Lung microvascular endothelial cell (primary cell): ENCODE measurements around the gene CNTNAP5. TPM values are rescaled to one million over a fixed set of nuclear protein-coding genes. Genes with fewer than 3 reads are reported as not detected.

Experiments used
- DNase-seq, 2 donors: peaks; one replicate each; pipeline versions ENCODE4 v3.0.0 to v3.0.0-alpha.2; 2010; ENCODE audit warnings: low read depth in 2 of 2
- total RNA-seq: library from RNA; depleted of rRNA; stranded (reverse); fragments of >200 nt; gene quantifications from 2 replicates; pipeline ENCODE4 v1.2.1, GENCODE V29; 2014

CNTNAP5 gene
- total RNA-seq, 1 donor from 2014 or later, result not detected

DNA sequence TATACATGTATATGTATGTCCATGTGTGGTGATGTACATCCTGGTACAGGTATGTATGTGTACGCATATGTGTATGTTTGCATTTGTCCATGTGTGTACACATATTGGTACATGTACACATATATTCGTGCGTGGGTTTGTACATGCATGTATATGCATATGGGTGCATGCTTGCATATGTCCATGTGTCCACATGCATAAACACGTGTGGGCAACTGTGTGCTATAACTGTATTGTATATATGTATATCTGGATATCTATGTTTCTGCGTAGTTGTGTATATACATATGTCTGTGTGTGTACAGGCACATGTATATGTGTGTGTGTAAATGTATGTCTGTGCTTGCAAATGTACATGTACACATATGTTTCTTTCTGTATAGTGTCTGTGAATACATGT is 858.5 kb downstream of the CNTNAP5 start:
- DNase-seq, result no peak

GRCh38 chr2:124884315-124884714 is 859.2 kb downstream of the CNTNAP5 start:
- DNase-seq, result no peak

DNA sequence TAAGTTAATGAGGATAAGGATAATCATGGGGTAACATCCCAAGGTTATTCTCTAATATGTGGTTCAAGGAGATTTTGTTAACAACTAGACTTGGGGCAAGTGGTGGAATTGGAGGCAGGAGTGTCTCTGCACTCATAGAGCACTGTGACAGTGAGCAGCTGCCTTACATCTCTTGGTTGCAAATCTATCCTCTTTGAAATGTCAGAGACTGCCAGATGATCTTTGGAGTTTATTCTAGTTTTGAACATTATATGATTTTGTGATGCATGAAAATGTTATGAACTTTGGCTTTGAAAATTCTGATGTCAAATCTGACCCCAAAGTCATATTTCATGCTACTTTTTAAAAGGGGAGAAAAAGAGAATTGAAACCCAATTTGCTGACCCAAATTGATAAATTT is 861.1 kb downstream of the CNTNAP5 start:
- no peak for DNase-seq

DNA sequence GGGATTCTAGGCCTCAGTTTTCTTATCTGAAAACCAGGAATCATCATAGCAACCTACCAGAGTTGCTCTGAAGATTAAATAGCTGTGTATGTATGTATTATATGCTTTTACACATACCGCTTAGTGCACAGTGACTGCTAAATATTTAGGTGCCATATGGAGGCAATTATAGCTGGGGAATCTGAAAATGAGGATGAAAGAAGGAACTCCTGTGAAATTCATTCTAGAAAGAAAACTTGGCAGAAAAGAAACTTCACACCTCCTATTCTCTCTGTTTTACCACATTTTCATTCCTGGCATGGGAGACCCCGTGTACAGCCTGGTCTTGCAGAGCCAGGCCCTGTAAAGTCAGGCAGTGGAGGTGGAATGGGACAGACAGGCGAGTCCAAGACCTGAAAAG is 862.4 kb downstream of the CNTNAP5 start:
- DNase-seq, result no peak

DNA sequence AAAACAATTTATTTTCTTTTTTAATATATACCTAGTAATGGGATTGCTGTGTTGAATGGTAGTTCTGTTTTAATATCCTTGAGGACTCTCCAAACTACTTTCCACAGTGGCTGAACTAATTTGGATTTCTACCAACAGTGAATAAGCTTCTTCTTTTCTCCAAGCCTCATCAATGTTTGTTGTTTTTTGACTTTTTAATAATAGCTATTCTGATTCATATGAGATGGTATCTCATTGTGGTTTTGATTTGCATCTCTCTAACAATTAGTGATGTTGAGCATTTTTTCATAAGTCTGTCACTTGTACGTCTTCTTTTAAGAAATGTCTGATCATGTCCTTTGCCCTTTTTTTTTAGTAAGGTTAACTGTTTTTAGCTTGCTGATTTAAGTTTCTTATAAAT is 863.3 kb downstream of the CNTNAP5 start:
- DNase-seq, result no peak

GRCh38 chr2:124894199-124894598 is 869.1 kb downstream of the CNTNAP5 start:
- DNase-seq, result no peak

GRCh38 chr2:124898827-124899226 is 873.7 kb downstream of the CNTNAP5 start:
- DNase-seq, result no peak

- DNase-seq, result no peak
Observed at GRCh38 chr2:124908411-124908810, 883.3 kb downstream of the CNTNAP5 start.

GRCh38 chr2:124911560-124911959 is 886.5 kb downstream of the CNTNAP5 start:
- no peak for DNase-seq

GRCh38 chr2:124913868-124914267 is 888.8 kb downstream of the CNTNAP5 start:
- DNase-seq, result no peak

DNA sequence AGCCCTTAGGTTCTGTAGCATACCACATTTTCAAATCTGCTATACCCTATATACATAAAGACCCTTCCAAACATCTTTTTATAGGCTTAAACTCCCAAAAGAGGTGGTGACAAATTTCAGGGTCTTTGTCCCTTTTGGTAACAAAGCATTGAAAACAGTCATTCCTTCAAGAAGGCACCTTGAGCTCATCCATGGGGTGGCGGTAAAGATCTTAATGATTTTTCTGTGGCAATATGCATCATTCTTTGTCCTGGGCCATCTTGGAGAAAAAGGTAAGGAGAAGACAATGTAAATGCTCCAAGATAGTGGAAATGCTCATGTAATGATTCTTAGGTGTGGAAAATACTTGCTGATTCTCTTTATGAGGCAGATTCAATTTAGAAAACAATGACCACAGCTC is 890.5 kb downstream of the CNTNAP5 start:
- DNase-seq, result no peak

DNA sequence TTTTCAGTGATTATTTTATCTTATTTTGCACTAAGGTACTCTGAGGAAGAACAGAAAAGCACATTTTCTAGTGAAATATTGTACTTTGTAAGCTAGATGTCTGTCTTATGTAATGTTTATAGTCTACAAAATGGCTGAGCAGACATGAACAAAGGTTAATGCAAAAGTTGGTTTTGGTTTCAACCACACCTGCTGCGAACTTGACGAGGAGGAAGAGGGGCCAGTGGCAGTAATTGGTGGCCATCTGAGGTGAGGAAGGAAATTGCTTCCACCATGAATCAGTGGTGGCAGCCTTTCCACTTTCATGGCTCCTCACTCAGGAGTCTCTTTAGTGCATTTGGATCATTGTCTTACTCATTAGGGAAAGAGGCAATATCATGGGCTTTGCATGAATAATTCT is 894.2 kb downstream of the CNTNAP5 start:
- no peak for DNase-seq

DNA sequence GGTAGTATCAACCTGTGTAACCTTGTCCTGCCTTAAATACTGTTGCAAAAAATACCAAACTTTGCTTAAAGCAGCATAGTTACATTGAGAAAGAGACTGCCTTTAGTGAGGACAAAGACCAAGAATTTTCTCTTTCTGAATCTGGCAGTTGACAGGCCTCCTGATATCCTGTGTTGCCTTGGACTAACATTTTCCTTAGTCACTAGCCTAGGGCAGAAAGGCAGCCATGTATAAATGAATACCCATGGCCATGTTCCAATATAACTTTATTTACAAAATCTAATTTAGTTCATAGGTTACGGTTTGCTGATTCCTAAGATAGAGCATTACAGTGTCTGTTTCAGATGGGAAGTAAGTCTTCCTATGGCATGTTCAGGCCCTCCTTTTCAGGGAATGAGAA is 895.4 kb downstream of the CNTNAP5 start:
- no peak for DNase-seq

DNA sequence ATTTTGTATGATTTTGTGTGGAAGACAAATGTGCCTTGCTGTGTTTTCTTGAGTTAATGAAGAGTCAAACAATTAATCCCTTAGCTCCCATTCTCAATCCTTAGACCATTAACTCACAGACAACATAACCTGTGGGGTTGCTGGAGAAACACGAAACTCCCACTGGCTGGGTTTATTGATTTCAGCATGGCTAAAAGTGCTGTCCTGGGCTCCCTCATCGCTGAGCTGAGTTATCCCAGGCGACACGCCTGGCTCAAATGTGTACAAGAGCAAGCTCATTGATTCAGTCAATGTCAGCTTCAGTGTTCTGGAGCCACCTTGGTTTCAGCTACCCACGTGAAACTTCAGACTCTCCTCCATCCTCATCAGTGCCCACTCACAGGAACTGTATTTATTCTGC is 896.1 kb downstream of the CNTNAP5 start:
- DNase-seq, result no peak

GRCh38 chr2:124923097-124923496 is 898.0 kb downstream of the CNTNAP5 start:
- no peak for DNase-seq

GRCh38 chr2:124933883-124934282 is 908.8 kb downstream of the CNTNAP5 start:
- no peak for DNase-seq

- no peak for DNase-seq
Observed at GRCh38 chr2:124953921-124954320, 928.8 kb downstream of the CNTNAP5 start.

DNA sequence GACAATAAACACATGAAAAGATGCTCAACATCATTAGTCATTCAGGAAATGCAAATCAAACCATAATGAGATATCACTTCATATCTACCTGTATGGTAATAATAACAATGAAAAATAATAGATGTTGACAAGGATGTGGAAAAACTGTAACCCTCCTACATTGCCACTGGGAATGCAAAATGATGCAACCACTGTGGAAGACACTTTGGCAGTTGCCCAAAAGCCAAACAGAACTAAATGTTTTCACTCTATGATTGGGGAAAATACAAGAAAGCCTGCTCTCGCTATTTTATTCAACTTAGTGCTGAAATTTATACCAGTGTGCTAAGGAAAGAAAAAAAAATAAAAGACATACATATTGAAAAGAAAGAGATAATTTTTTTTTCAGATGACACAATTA is 934.5 kb downstream of the CNTNAP5 start:
- DNase-seq, result no peak

- no peak for DNase-seq
Observed at GRCh38 chr2:124961132-124961531, 936.0 kb downstream of the CNTNAP5 start.
